Measurements from ENCODE around the gene LHFPL6.
A peak's percentile ranks its signal among the peaks of the same experiment; 100 is the strongest.

Gene LHFPL6

DNA sequence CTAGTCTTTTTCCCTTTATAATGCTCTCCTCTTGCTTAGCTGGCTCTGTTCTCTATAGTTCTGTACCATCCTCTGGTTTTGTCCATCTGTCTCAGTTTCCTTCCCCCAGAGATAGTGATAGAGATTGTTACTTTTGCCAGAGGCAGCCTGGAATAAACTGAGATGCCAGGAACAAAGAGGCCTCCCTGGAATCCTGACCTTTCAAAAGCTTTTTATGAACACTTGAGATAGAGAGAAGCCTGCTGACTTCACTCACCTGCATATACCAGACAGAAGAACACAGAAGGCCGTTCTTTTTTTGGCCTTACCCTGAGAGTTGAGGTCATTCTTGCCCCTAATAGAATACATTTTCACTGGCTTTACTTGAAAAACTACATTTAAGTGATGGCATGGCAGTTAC lies 150.2 kb downstream of the LHFPL6 start:
- TF ChIP-seq, protein P1, sequence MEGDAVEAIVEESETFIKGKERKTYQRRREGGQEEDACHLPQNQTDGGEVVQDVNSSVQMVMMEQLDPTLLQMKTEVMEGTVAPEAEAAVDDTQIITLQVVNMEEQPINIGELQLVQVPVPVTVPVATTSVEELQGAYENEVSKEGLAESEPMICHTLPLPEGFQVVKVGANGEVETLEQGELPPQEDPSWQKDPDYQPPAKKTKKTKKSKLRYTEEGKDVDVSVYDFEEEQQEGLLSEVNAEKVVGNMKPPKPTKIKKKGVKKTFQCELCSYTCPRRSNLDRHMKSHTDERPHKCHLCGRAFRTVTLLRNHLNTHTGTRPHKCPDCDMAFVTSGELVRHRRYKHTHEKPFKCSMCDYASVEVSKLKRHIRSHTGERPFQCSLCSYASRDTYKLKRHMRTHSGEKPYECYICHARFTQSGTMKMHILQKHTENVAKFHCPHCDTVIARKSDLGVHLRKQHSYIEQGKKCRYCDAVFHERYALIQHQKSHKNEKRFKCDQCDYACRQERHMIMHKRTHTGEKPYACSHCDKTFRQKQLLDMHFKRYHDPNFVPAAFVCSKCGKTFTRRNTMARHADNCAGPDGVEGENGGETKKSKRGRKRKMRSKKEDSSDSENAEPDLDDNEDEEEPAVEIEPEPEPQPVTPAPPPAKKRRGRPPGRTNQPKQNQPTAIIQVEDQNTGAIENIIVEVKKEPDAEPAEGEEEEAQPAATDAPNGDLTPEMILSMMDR (IDR thresholded peaks at IDR 0.05; ENCODE audit: low read depth, low read length, missing control alignments), result no peak
- no peak for DNase-seq (ENCODE audit: low read depth)
- H3K4me3 ChIP-seq (ENCODE audit: low read depth, low read length), result no peak overlapping the region

DNA sequence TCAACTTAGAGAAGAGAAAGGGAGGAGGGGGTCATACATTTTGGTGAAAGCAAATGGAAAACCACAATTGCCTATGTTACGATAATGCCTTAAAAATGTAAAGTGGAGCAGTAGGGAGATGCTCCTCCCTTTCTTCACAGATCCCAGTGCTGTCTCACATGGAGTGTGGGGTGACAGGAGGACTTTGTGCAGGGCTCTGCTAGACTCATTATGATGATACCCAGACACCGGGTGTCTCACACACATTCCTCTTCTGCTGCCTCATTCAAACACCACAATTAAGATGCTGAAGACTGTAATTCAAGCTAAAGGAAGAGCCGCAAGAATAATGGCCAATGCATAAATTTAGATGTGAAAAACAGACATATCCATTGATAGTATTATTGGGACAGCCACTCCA lies 150.6 kb downstream of the LHFPL6 start:
- no peak overlapping the region for H3K4me3 ChIP-seq (ENCODE audit: low read depth, low read length)
- no peak for DNase-seq (ENCODE audit: low read depth)
- TF ChIP-seq, protein P1 (IDR thresholded peaks at IDR 0.05; ENCODE audit: low read depth, low read length, missing control alignments), result no peak

DNA sequence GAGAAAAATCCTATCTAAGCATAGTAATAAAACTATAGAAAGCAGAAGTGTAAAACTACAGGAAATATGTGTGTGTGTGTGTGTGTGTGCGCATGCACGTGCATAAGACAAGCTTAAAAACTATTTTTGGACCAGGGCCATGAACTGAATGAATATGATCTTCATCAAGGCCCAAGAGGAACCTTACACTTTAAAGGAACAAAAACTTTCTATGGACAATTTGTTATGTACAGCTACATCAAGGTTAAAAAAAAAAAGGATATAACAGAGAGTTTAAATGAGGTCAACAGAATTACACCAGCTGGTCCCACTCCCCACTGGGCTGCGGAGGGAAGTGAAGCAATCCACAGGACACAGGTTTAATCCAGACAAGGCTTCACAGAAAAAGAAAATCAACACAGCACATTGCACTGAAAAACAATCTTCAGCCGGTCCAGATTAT lies 151.1 kb downstream of the LHFPL6 start:
- H3K4me3 ChIP-seq (ENCODE audit: low read depth, low read length), result no peak overlapping the region
- TF ChIP-seq, protein P1 (IDR thresholded peaks at IDR 0.05; ENCODE audit: low read depth, low read length, missing control alignments), result no peak
- DNase-seq (ENCODE audit: low read depth), result peak; percentile 41

DNA sequence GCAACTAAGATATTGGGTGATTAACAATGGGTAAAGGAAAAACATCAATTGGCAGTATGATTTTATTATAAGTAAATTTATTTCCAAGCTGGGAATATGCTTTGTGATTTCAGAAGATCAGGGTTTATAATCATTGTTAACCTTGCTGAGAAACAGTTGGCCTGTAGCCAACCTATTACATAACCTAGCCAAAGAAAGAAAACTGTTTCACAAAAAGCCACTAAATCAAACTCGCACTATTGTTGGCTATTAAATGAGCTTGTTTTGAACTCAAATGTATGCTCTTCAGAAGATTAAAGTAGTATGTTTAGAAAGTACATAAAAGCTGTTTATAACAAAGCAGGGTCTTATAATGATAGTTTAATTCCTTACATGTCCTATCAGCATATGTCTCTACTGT lies 151.7 kb downstream of the LHFPL6 start:
- no peak overlapping the region for H3K4me3 ChIP-seq (ENCODE audit: low read depth, low read length)
- DNase-seq (ENCODE audit: low read depth), result no peak
- TF ChIP-seq, protein P1 (IDR thresholded peaks at IDR 0.05; ENCODE audit: low read depth, low read length, missing control alignments), result no peak

DNA sequence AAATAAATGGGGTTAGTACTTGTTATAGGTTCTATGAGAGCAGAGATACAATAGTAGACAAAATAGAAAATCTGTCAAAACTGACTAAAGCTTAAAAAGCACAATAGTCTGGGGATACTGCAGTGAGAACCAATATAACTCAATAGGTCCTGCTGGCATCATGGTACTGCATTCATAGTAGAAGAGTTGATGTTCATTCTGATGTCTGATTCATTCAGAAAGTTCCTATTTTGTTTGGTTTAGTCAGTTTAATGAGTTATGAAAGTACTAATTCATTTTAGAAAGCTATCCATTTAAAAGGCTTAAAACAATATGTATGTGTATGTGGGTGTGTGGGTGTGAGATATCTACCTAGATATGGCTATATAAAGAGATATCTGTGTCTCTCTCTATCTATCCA lies 152.8 kb downstream of the LHFPL6 start:
- H3K4me3 ChIP-seq (ENCODE audit: low read depth, low read length), result no peak overlapping the region
- DNase-seq (ENCODE audit: low read depth), result no peak
- TF ChIP-seq, protein P1 (IDR thresholded peaks at IDR 0.05; ENCODE audit: low read depth, low read length, missing control alignments), result no peak

DNA sequence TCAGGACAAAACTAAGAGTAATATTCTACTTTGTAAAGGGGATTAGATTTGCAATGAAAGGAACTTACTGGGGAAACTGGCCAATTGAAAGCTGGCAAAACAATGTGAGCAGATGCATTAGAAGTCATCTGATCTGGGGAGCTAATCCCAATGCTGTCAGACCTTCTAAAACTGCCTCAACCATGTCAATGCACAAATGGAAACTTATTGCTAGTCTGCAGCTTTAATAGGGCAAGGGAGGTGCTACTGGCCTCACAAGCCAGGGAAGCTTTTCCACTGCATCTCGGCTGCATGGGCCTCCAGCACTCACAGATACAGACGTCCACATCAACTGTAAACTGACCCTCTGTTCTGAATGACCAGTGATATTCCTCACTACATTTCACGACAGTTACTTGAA lies 154.2 kb downstream of the LHFPL6 start:
- DNase-seq (ENCODE audit: low read depth), result no peak
- TF ChIP-seq, protein P1 (IDR thresholded peaks at IDR 0.05; ENCODE audit: low read depth, low read length, missing control alignments), result no peak
- H3K4me3 ChIP-seq (ENCODE audit: low read depth, low read length), result no peak overlapping the region

DNA sequence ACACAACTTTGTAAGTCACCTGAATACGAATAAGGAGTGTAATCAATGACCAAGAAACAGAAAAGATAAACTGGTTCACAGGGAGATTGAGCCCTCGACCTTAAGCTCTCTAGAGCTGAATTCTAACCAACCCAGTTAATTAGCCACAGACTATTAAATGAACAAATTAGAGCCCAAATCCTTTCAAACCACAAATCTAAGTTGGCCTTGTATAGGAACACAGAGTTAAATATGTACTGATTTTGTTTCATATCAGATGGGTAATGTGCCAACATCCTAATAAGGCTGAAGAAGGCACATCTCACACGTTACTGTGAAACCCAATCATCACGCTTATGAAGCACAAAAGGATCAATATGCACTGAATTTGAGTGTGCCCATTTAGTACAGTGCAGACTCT lies 156.1 kb downstream of the LHFPL6 start:
- DNase-seq (ENCODE audit: low read depth), result no peak
- no peak overlapping the region for H3K4me3 ChIP-seq (ENCODE audit: low read depth, low read length)
- TF ChIP-seq, protein P1 (IDR thresholded peaks at IDR 0.05; ENCODE audit: low read depth, low read length, missing control alignments), result no peak
